Parathyroid adenoma (tissue), 2 donors: Measurements from ENCODE around the gene LINGO1.

Experiments used
- H2AFZ ChIP-seq: fragments of 300-600 bp; sonication (generic); one replicate; pipeline ENCODE4 v1.7.0; 2017; ENCODE audit warnings: antibody characterized with exemption, mild to moderate bottlenecking
- H3K27ac ChIP-seq: fragments of 300-600 bp; sonication (generic); one replicate; pipeline ENCODE4 v1.7.0; 2017
- H3K27me3 ChIP-seq: fragments of 300-600 bp; sonication (generic); one replicate; pipeline ENCODE4 v1.7.0; 2017; ENCODE audit warnings: low read length; ENCODE audit not compliant: control insufficient read depth, insufficient read depth
- H3K36me3 ChIP-seq: fragments of 300-600 bp; sonication (generic); one replicate; pipeline ENCODE4 v1.7.0; 2017; ENCODE audit warnings: low read length; ENCODE audit not compliant: control insufficient read depth, insufficient read depth
- H3K4me1 ChIP-seq: fragments of 300-600 bp; sonication (generic); one replicate; pipeline ENCODE4 v1.7.0; 2017; ENCODE audit warnings: control low read depth
- H3K4me2 ChIP-seq: fragments of 300-600 bp; sonication (generic); one replicate; pipeline ENCODE4 v1.7.0; 2017; ENCODE audit warnings: low read length
- H3K4me3 ChIP-seq: fragments of 300-600 bp; sonication (generic); one replicate; pipeline ENCODE4 v1.7.0; 2017; ENCODE audit warnings: low read depth, low read length
- H3K79me2 ChIP-seq: fragments of 300-600 bp; sonication (generic); one replicate; pipeline ENCODE4 v1.7.0; 2017; ENCODE audit warnings: control low read depth
- H3K9ac ChIP-seq: fragments of 300-600 bp; sonication (generic); one replicate; pipeline ENCODE4 v1.7.0; 2017; ENCODE audit warnings: mild to moderate bottlenecking
- H3K9me3 ChIP-seq: fragments of 300-600 bp; sonication (generic); one replicate; pipeline ENCODE4 v1.7.0; 2017; ENCODE audit warnings: low read length; ENCODE audit not compliant: control insufficient read depth
- TF ChIP-seq, protein P1 (sequence below): fragments of 300-600 bp; sonication (generic); IDR thresholded peaks from one replicate; pipeline ENCODE4 v1.7.0; 2017; ENCODE audit warnings: antibody characterized with exemption, mild to moderate bottlenecking
- donor health status: primary hyperparathyroidism.

Gene LINGO1

DNA sequence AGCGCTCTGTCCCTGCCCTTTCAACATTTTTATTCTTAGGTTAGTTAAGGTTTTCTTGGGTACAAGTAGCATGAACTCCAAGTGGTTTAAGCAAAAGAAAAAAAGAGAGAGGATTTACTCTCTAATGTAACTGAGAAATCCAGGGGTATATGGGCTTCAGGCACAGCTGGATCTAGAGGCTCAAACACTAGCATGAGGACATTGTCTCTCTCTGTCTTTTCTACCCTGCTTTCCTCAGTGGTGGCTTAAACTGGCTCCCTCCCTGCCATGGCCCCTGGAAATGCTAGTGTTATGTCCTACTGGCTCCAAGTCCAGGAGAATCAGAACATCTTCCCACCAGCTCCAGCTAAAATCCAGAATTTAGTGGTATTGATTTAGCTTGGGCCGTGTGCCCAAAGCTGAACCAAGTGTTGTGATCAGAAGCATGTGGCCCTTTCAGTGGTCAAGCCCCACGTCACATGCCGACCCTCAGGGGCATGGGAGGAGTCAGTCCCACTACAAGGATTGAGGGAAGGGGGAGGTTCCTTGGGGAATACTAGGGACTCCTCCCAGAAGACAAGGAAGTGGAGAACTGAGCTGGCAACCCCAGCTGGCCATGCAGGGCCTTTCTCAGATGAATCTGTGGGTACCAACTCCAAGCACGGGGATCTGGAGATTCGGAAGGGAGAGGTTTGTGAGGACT is 58.0 kb downstream of the LINGO1 start:
- no peak overlapping the region for H3K4me3 ChIP-seq
- H3K27me3 ChIP-seq, result no peaks in the 10 kb centered on the region
- no peak overlapping the region for H3K4me2 ChIP-seq
- H3K4me1 ChIP-seq, result no peaks in the 10 kb centered on the region
- no peak overlapping the region for H3K27ac ChIP-seq
- no peak overlapping the region for H2AFZ ChIP-seq
- TF ChIP-seq, protein P1, sequence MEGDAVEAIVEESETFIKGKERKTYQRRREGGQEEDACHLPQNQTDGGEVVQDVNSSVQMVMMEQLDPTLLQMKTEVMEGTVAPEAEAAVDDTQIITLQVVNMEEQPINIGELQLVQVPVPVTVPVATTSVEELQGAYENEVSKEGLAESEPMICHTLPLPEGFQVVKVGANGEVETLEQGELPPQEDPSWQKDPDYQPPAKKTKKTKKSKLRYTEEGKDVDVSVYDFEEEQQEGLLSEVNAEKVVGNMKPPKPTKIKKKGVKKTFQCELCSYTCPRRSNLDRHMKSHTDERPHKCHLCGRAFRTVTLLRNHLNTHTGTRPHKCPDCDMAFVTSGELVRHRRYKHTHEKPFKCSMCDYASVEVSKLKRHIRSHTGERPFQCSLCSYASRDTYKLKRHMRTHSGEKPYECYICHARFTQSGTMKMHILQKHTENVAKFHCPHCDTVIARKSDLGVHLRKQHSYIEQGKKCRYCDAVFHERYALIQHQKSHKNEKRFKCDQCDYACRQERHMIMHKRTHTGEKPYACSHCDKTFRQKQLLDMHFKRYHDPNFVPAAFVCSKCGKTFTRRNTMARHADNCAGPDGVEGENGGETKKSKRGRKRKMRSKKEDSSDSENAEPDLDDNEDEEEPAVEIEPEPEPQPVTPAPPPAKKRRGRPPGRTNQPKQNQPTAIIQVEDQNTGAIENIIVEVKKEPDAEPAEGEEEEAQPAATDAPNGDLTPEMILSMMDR, result no peak
- no peaks in the 10 kb centered on the region for H3K79me2 ChIP-seq
- no peaks in the 10 kb centered on the region for H3K9me3 ChIP-seq
- H3K36me3 ChIP-seq, result no peaks in the 10 kb centered on the region
- H3K9ac ChIP-seq, result no peak overlapping the region

DNA sequence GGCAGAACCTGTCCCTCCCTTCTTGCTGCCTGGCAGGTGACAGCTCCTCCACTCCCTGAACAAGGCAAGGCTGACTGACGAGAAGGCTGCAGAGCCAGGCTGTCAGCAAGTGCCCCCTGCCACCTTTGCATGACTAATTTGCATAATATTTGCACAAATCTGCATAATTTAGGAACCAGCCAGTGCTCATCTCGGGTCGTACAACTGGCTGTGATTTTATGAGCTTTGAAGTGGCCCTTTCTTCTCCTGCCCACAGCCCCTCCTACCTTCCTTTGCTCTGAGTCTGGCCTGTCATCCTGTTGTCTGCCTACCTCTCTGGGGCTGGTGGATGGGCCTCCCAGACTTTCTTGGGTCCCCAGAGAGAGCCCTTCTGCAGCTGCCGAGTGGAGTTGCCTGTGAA is 58.9 kb downstream of the LINGO1 start:
- Histone ChIP-seq H3K4me3 (no peak overlapping the region), H2AFZ (no peak overlapping the region), H3K27me3 (no peaks in the 10 kb centered on the region), H3K9ac (no peak overlapping the region), H3K4me2 (no peak overlapping the region), H3K4me1 (no peaks in the 10 kb centered on the region), H3K9me3 (no peaks in the 10 kb centered on the region), H3K79me2 (no peaks in the 10 kb centered on the region), H3K27ac (no peak overlapping the region), H3K36me3 (no peaks in the 10 kb centered on the region)
- TF ChIP-seq, protein P1, result no peak

- Histone ChIP-seq H3K4me2 (no peak overlapping the region), H3K79me2 (no peaks in the 10 kb centered on the region), H3K4me1 (no peaks in the 10 kb centered on the region), H3K4me3 (no peak overlapping the region), H3K27me3 (no peaks in the 10 kb centered on the region), H3K9ac (no peak overlapping the region), H3K36me3 (no peaks in the 10 kb centered on the region), H3K27ac (no peak overlapping the region), H3K9me3 (no peaks in the 10 kb centered on the region), H2AFZ (no peak overlapping the region)
- TF ChIP-seq, protein P1, result no peak
Observed at GRCh38 chr15:77572186-77572585, 60.5 kb downstream of the LINGO1 start.

- Histone ChIP-seq H2AFZ (no peak overlapping the region), H3K4me3 (no peak overlapping the region), H3K36me3 (no peaks in the 10 kb centered on the region), H3K27me3 (no peaks in the 10 kb centered on the region), H3K9me3 (no peaks in the 10 kb centered on the region), H3K9ac (no peak overlapping the region), H3K4me2 (no peak overlapping the region), H3K4me1 (no peaks in the 10 kb centered on the region), H3K27ac (no peak overlapping the region), H3K79me2 (no peaks in the 10 kb centered on the region)
- TF ChIP-seq, protein P1, result no peak
Observed at GRCh38 chr15:77571741-77572140, 61.0 kb downstream of the LINGO1 start.

GRCh38 chr15:77571181-77571580 is 61.5 kb downstream of the LINGO1 start:
- Histone ChIP-seq H3K27me3 (no peaks in the 10 kb centered on the region), H2AFZ (no peak overlapping the region), H3K79me2 (no peaks in the 10 kb centered on the region), H3K4me2 (no peak overlapping the region), H3K4me1 (no peaks in the 10 kb centered on the region), H3K9ac (no peak overlapping the region), H3K4me3 (no peak overlapping the region), H3K36me3 (no peaks in the 10 kb centered on the region), H3K27ac (no peak overlapping the region), H3K9me3 (no peaks in the 10 kb centered on the region)
- TF ChIP-seq, protein P1, result no peak
